Stimulated activated CD4-positive, alpha-beta T cell treated with anti-CD3 and anti-CD28 coated beads, Interleukin-12 subunit alpha, Interleukin-12 subunit beta, amount 100 ng/mL, for 24 hours (primary cell): ENCODE data around the gene BCAR1.
"Not testable (repeated sequence)": the region's sequence is repeated elsewhere in the genome, so short reads cannot be mapped to it uniquely, and the experiment has no call there.

Experiments
- DNase-seq, 2 experiments: peaks; one replicate each; pipeline ENCODE4 v3.0.0-alpha.2; 2020; ENCODE audit warnings: low read depth in 2 of 2

The BCAR1 gene

GRCh38 chr16:75224306-75225082 lies 26.9 kb downstream of the BCAR1 start:
- DNase-seq: no peak

GRCh38 chr16:75223129-75223528 lies 28.3 kb downstream of the BCAR1 start:
- DNase-seq: not testable (repeated sequence)

DNA sequence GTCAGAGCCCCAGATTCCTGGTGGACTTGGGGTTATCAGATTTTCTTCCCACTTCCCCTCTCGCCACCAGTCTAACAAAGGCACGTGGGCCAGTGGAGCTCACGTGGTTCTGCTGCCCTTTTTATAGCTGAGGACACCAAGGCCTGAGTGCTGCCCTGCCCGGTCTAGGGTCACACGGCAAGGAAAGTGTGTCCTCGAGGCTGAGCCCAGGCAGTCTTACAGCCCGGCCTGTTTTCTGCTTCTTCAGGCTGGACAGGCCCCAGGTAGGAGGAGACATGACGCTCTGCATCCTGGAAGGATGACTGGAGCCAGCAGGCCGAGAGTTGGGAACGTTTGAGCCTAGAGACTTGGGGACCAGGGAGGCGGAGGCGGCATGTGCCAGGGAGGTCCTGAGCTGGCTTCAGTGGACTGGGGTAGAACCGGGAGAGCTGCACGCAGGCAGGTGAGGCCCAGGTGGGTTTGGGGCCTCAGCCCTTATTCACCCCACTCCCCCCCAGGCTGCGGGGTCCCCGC lies 29.1 kb downstream of the BCAR1 start:
- DNase-seq: no peak

DNA sequence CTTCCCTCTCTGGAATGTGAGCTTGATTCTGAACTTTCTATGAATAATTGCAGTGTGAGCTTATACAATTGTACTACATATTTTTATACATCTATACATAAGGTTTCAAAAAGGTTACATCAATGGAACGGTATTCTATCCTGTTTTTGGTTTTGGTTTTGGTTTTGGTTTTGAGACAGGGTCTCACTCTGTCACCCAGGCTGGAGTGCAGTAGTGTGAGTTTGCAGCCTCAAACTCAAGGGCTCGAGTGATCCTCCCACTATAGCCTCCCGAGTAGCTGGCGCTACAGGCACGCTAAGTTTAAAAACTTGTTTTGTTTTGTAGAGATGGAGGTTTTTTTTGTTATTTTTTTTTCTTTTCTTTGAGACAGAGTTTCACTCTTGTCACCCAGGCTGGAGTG lies 31.6 kb downstream of the BCAR1 start:
- DNase-seq: no peak

DNA sequence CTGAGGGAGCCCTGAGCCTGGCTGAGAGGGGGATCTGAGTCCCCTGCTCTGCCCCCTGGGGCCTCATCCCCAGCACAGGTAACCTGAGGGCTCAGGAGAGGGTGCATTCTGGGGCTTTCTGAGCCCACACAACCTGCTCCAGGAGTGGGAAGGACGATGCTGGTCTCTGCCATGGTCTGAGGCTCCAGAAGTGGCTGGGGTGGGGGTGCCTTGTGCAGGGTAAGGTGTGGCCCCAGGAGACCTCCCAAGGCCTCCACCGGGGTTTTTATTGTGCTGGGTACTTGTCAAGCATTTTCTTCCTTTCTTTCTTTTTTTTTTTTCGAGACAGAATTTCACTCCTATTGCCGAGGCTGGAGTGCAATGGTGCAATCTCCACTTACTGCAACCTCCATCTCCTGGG lies 32.3 kb downstream of the BCAR1 start:
- DNase-seq: no peak

DNA sequence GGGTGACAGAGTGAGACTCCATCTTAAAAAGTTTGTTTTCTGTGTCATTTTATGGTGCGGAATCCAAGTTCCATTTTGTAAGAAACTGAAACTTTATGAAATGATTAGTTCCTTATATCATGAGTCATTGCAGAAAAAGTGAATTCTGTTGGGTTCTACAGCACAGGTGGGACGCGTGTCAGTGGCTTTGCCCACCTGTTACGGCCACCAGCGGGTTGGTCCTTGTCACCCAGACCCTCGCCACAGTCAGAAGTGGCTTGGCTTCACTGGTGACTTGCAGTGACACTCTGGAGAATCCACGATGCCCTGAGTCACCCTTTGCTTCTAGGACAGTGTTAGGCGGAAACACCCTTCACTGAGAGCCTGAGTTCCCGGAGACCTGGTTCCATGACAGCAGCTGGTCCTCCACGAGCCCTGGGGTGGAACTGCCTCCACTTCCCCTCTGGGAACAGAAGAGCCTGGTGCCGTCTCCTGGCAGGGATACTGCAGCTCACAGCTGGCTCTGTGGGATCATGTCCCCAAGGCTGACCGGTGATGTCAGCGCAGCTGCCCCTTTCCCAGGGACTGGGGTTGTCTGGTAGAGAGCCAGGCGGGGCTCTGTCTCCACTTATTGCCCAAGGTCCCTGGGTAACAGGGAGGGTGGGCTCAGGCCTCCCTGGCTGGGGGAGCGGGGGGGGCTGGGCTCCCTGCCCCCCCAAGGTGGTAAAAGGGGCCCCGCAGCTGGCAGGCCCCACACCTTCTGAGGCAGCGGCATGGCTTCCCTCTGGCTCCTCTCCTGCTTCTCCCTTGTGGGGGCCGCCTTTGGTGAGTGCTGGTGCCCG lies 33.0 kb downstream of the BCAR1 start, which contains the start of gene CTRB1:
Gene CTRB1, plus strand, starts transcription at position 733 of the 821 bp plus-strand sequence. Its CDS starts 20 bp downstream, at position 753.
- no peak for DNase-seq

- no peak for DNase-seq
Measured at GRCh38 chr16:75217389-75217851, 34.0 kb downstream of the BCAR1 start.

GRCh38 chr16:75216576-75216975 lies 34.8 kb downstream of the BCAR1 start:
- no peak for DNase-seq

GRCh38 chr16:75216127-75216526 lies 35.3 kb downstream of the BCAR1 start:
- no peak for DNase-seq

DNA sequence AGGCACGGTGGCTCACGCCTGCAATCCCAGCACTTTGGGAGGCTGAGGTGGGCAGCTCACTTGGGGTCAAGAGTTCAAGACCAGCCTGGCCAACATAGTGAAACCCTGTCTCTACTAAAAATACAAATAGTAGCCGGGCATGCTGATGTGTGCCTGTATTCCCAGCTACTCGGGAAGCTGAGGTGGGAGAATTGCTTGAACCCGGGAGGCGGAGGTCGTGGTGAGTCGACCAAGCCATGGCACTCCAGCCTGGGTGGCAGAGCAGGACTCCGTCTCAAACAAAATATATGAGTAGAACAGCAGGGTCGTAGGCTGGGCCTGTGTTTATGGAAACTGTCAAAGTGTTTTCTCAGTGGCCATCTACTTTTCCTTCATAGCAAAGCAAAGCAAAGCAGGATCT lies 40.1 kb downstream of the BCAR1 start:
- DNase-seq: not testable (repeated sequence)

DNA sequence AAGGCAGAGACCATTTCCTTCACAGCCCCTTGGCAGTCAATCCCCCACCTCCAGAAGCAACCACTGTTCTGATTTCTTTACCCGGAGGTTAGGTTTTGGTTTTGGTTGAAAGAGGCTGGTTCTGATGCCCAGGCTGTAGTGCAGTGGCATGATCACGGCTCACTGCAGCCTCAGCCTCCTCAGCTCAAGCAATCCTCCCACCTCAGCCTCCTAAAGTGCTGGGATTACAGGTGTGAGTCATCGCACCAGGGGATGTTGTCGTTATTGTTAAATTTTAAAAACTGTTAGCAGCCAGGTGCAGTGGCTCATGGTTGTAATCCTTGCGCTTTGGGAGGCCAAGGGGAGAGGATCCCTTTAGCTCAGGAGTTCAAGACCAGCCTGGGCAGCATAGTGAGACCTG lies 41.5 kb downstream of the BCAR1 start:
- no peak for DNase-seq

- not testable (repeated sequence) for DNase-seq
Measured at GRCh38 chr16:75209514-75209913, 41.9 kb downstream of the BCAR1 start.

DNA sequence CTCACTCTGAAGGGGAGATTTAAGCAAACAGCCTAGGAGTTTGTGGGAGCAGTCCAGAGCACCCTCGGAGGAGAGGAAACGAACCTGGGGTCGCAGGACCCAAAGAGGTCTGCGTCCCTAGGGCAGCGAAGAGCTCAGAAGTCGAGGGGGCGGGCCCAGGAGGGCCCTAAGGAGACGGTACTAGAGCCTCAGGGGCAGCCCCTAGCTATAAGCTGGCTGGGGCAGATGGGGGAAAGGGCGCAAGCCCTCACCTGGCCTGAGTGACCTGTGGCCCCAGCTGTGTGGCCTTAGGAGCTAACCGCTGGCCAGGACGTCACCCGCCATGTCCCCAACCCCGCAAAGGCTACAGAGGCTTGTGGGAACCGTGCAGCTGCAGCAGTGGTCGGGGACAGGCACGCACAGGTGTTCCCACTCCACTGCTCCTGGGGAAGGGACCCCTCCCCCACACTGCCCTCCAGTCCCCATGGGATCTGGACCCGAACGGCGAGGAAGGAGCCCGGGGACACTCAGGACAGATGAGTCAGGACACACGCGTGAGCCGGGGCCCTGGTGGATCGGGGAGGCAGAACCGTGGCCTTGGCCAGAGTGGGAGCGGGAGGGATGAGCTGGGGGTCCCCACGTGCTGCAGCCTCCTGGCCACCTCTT lies 42.4 kb downstream of the BCAR1 start:
- DNase-seq: no peak

GRCh38 chr16:75208242-75208825 lies 43.1 kb downstream of the BCAR1 start:
- no peak for DNase-seq

GRCh38 chr16:75207831-75208230 lies 43.6 kb downstream of the BCAR1 start:
- DNase-seq: no peak

- DNase-seq: no peak
Measured at GRCh38 chr16:75206749-75207451, 44.5 kb downstream of the BCAR1 start, which contains the start of gene CTRB2. CTRB2 (minus strand) TSS chr16:75207161; CDS start chr16:75207141, 20 bp downstream.

GRCh38 chr16:75205961-75206748 lies 45.3 kb downstream of the BCAR1 start:
- not testable (repeated sequence) for DNase-seq

DNA sequence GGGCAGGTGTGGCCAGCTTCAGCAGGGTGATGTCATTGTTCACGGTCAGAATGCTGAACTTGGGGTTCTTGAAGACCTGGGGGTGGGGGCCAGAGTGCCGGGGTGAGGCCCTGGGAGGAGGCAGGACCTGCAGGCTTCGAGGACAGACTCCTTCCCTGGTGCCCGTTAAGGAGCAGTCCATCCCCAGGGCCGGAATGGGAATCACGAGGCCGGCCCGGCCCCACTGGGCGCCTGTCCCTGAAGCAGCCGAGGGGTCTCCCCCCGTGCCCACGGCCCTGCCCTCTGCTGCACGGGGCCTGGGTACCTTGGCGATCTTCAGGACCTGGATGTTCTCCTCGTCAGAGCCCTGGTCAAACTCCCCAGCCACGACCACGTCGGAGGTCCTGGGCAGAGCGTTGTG lies 46.0 kb downstream of the BCAR1 start:
- not testable (repeated sequence) for DNase-seq

GRCh38 chr16:75204905-75205304 lies 46.5 kb downstream of the BCAR1 start:
- not testable (repeated sequence) for DNase-seq

DNA sequence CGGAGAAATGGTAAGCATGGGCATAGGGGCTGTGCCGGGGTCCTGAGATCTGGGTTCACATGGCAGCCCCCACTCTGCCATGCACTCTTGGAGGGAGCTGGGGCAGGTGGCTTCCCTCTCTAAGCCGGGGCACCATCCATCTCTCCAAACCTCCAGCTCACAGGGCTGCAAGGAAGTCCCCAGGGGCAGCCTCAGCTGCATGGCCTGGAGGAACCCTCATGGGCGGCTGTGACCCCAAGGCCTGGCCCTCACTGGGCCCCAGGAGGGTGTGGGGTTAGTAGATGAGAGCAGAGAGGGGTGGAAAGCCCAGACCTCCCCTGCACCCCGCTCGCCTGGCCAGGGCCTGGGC lies 47.0 kb downstream of the BCAR1 start:
- DNase-seq: no peak
